HCT116 (cell line): ENCODE measurements around the gene APOB. TPM values are rescaled to one million over a fixed set of nuclear protein-coding genes. Genes with fewer than 3 reads are reported as not detected.

ENCODE experiments used
- ATAC-seq: fragments of 200-7000 bp; cut with Tn5 transposase; 2 replicates; pipeline ENCODE4 v1.9.1; 2020; ENCODE audit warnings: mild to moderate bottlenecking, moderate library complexity
- BruUV-seq: library from RNA; stranded (reverse); fragments of 400-500 nt; replicated peaks from 2 replicates; lab custom pipeline; 2021; lab: Mats Ljungman, UMichigan
- CTCF ChIA-PET: fragments of 300-600 bp; sonication (Branson Sonifier 250); formaldehyde crosslinking; loops from one replicate; lab custom pipeline; 2021; ENCODE audit warnings: antibody characterized with exemption; lab: Charles Lee
- POLR2A ChIA-PET: fragments of 300-600, 350-600 bp; sonication (Branson Sonifier 250); formaldehyde crosslinking; loops from one replicate; lab custom pipeline; 2021; ENCODE audit warnings: antibody characterized with exemption; lab: Charles Lee
- RAD21 ChIA-PET, 2 experiments: fragments of 300-600 bp; sonication (Branson Sonifier 250); formaldehyde crosslinking; loops; one replicate each; lab custom pipeline; 2023; ENCODE audit warnings: low total read pairs in 2 of 2; ENCODE audit not compliant: uncharacterized antibody in 2 of 2, unreplicated experiment in 2 of 2, low non-redundant PET in 1 of 2; lab: Charles Lee
- DNase-seq: peaks from one replicate; pipeline ENCODE4 v3.0.0-alpha.2; 2010; ENCODE audit warnings: low read depth, low spot score
- H2AFZ ChIP-seq: fragments of 200-600 bp; shearing (Covaris generic), sonication (generic); 2 replicates; pipeline ENCODE4 v1.6.1; 2017; ENCODE audit warnings: low read depth, mixed run types, mixed read lengths, antibody characterized with exemption, low read length; ENCODE audit not compliant: poor library complexity, severe bottlenecking
- H3K27ac ChIP-seq: 2 replicates; pipeline ENCODE4 v1.5.1; 2012; ENCODE audit warnings: low read depth, low read length
- H3K27me3 ChIP-seq: fragments of 200-600 bp; sonication (generic); 2 replicates; pipeline ENCODE4 v1.6.1; 2016; ENCODE audit warnings: mixed run types, low read length, mixed read lengths; ENCODE audit not compliant: insufficient read depth
- H3K36me3 ChIP-seq, 2 experiments: fragments of 200-500 bp in 1 of 2; fragments of 200-600 bp in 1 of 2; sonication (Bioruptor generic) in 1 of 2; sonication (generic) in 1 of 2; 2 replicates each; pipeline versions ENCODE4 v1.5.1 to v1.6.1; 2014 to 2016; ENCODE audit warnings: low read length in 2 of 2, inconsistent platforms in 1 of 2, mixed read lengths in 1 of 2, mixed run types in 1 of 2; ENCODE audit not compliant: insufficient read depth in 2 of 2, control insufficient read depth in 1 of 2
- H3K4me1 ChIP-seq, 2 experiments: fragments of 200-600 bp in 1 of 2; sonication (generic) in 1 of 2; 2 replicates each; pipeline versions ENCODE4 v1.5.1 to v1.6.1; 2012 to 2017; ENCODE audit warnings: low read length in 2 of 2, inconsistent platforms in 1 of 2, mild to moderate bottlenecking in 1 of 2, mixed read lengths in 1 of 2, mixed run types in 1 of 2, moderate library complexity in 1 of 2; ENCODE audit not compliant: insufficient read depth in 2 of 2, control insufficient read depth in 1 of 2
- H3K4me2 ChIP-seq: fragments of 200-600 bp; sonication (generic); 2 replicates; pipeline ENCODE4 v1.6.1; 2017; ENCODE audit warnings: mixed run types, low read length, mixed read lengths
- H3K4me3 ChIP-seq, 2 experiments: fragments of 200-600 bp in 1 of 2; sonication (generic) in 1 of 2; replicated peaks in 1 of 2; 2 replicates each; pipeline ENCODE4 v1.5.1; 2011 to 2016; ENCODE audit warnings: low read length in 2 of 2, control low read depth in 1 of 2, low read depth in 1 of 2, mild to moderate bottlenecking in 1 of 2, mixed read lengths in 1 of 2, mixed run types in 1 of 2
- H3K79me2 ChIP-seq: fragments of 200-600 bp; sonication (generic); 2 replicates; pipeline ENCODE4 v1.6.1; 2017; ENCODE audit warnings: mild to moderate bottlenecking, mixed run types, low read length, moderate library complexity, mixed read lengths; ENCODE audit not compliant: insufficient read depth
- H3K9ac ChIP-seq: fragments of 200-600 bp; sonication (generic); 2 replicates; pipeline ENCODE4 v1.6.1; 2016; ENCODE audit warnings: low read length, mixed read lengths
- H3K9me2 ChIP-seq: fragments of 200-600 bp; sonication (generic), shearing (Covaris generic); 2 replicates; pipeline ENCODE4 v1.6.1; 2017; ENCODE audit warnings: mixed run types, mild to moderate bottlenecking, moderate library complexity; ENCODE audit not compliant: insufficient read depth
- H3K9me3 ChIP-seq, 2 experiments: fragments of 200-500 bp in 1 of 2; fragments of 200-600 bp in 1 of 2; sonication (Bioruptor generic) in 1 of 2; sonication (generic) in 1 of 2; 2 replicates each; pipeline ENCODE4 v1.6.1; 2014 to 2017; ENCODE audit warnings: low read length in 2 of 2, mixed read lengths in 2 of 2, inconsistent platforms in 1 of 2, low read depth in 1 of 2, mild to moderate bottlenecking in 1 of 2, mixed run types in 1 of 2, moderate library complexity in 1 of 2; ENCODE audit not compliant: control insufficient read depth in 1 of 2, insufficient read depth in 1 of 2
- H4K20me1 ChIP-seq: fragments of 200-600 bp; sonication (generic), shearing (Covaris generic); 2 replicates; pipeline ENCODE4 v1.6.1; 2017; ENCODE audit warnings: mixed run types, mild to moderate bottlenecking, moderate library complexity; ENCODE audit not compliant: insufficient read depth
- ATF3 ChIP-seq: IDR thresholded peaks from 2 replicates; pipeline ENCODE4 v1.6.1; 2012
- CBX3 ChIP-seq: IDR thresholded peaks from 2 replicates; pipeline ENCODE4 v1.6.1; 2012; ENCODE audit warnings: low read depth
- CEBPB ChIP-seq: IDR thresholded peaks from 2 replicates; pipeline ENCODE4 v1.6.1; 2012; ENCODE audit warnings: low read depth
- CTCF ChIP-seq, 3 experiments: fragments of 200-600 bp in 1 of 3; sonication (generic) in 1 of 3; IDR thresholded peaks in 2 of 3; conservative IDR thresholded peaks in 1 of 3; 2 replicates each; pipeline ENCODE4 v1.5.1; 2012 to 2017; ENCODE audit warnings: low read depth in 2 of 3, low read length in 2 of 3, antibody characterized with exemption in 1 of 3, borderline replicate concordance in 1 of 3, control low read depth in 1 of 3, mild to moderate bottlenecking in 1 of 3, mixed read lengths in 1 of 3, mixed run types in 1 of 3, moderate library complexity in 1 of 3; ENCODE audit not compliant: insufficient read depth in 1 of 3
- EGR1 ChIP-seq: IDR thresholded peaks from 2 replicates; pipeline ENCODE4 v1.6.1; 2012; ENCODE audit warnings: low read depth
- ELF1 ChIP-seq: IDR thresholded peaks from 2 replicates; pipeline ENCODE4 v1.6.1; 2012; ENCODE audit warnings: low read depth, borderline replicate concordance
- EZH2 ChIP-seq: fragments of 200-600 bp; sonication (generic); IDR thresholded peaks from 2 replicates; pipeline ENCODE4 v1.6.1; 2017; ENCODE audit warnings: antibody characterized with exemption, mixed run types
- FOSL1 ChIP-seq: IDR thresholded peaks from 2 replicates; pipeline ENCODE4 v1.6.1; 2012; ENCODE audit warnings: low read depth
- JUND ChIP-seq: IDR thresholded peaks from 2 replicates; pipeline ENCODE4 v1.6.1; 2012
- MAX ChIP-seq: IDR thresholded peaks from 2 replicates; pipeline ENCODE4 v1.6.1; 2012
- RAD21 ChIP-seq: IDR thresholded peaks from 2 replicates; pipeline ENCODE4 v1.6.1; 2012; ENCODE audit warnings: low read depth, mild to moderate bottlenecking
- SIN3A ChIP-seq: IDR thresholded peaks from 2 replicates; pipeline ENCODE4 v1.6.1; 2012; ENCODE audit warnings: low read depth
- SP1 ChIP-seq: IDR thresholded peaks from 2 replicates; pipeline ENCODE4 v1.6.1; 2012; ENCODE audit warnings: low read depth
- SRF ChIP-seq: IDR thresholded peaks from 2 replicates; pipeline ENCODE4 v1.6.1; 2012; ENCODE audit warnings: low read depth
- YY1 ChIP-seq: IDR thresholded peaks from 2 replicates; pipeline ENCODE4 v1.6.1; 2011; ENCODE audit warnings: low read length, low read depth, moderate library complexity, mild to moderate bottlenecking; ENCODE audit not compliant: insufficient replicate concordance; ENCODE audit errors: extremely low read depth
- ZBTB33 ChIP-seq: IDR thresholded peaks from 2 replicates; pipeline ENCODE4 v1.6.1; 2011; ENCODE audit warnings: mild to moderate bottlenecking, low read length, moderate library complexity; ENCODE audit not compliant: insufficient replicate concordance; ENCODE audit errors: extremely low read depth
- ZFX ChIP-seq: fragments of 450-650 bp; IDR thresholded peaks from 2 replicates; pipeline ENCODE4 v1.6.1; 2017
- intact Hi-C: fragments of 100-400 bp; cut with micrococcal nuclease; formaldehyde crosslinking; loops from 2 replicates; pipeline ENCODE4 v1.10.0; 2022
- total RNA-seq: library from RNA; stranded (reverse); gene quantifications from one replicate; pipeline ENCODE4 v1.2.1, GENCODE V29; 2021; ENCODE audit not compliant: unreplicated experiment

APOB gene
- total RNA-seq, 1 experiment from 2014 or later = 1.6 TPM

- Histone ChIP-seq H3K9ac (no peak overlapping the region), H4K20me1 (no peaks in the 10 kb centered on the region), H3K79me2 (no peaks in the 10 kb centered on the region), H3K4me2 (no peak overlapping the region), H3K27ac (no peak overlapping the region), H3K9me3 (no peaks in the 10 kb centered on the region), H3K4me1 (no peaks in the 10 kb centered on the region), H3K4me3 (no peak overlapping the region), H3K9me2 (no peaks in the 10 kb centered on the region), H3K36me3 (no peaks in the 10 kb centered on the region), H3K27me3 (peaks cover 27% of the 10 kb centered on the region), H2AFZ (no peak overlapping the region)
- intact Hi-C loops = no loop called here
- no TSS peak for BruUV-seq
- ChIA-PET RAD21 (no interaction called here), POLR2A (no interaction called here), CTCF (interaction anchor here (1.3 kb wide), 1 partner anchor 377 kb away, joined by 4 read pairs; no protein-coding TSS in a partner anchor)
- DNase-seq = no peak
- TF ChIP-seq FOSL1 (no peak), ELF1 (no peak)
- no peak for ATAC-seq
Observed at GRCh38 chr2:21039080-21039556, 4.8 kb downstream of the APOB start.

GRCh38 chr2:21038403-21039073 lies 5.3 kb downstream of the APOB start:
- ChIA-PET POLR2A (no interaction called here), CTCF (interaction anchor here (1.3 kb wide), 1 partner anchor 377 kb away, joined by 4 read pairs; no protein-coding TSS in a partner anchor), RAD21 (interaction anchor here in 1 of 2 experiments (0.6 kb wide), 1 partner anchor 377 kb away, joined by 3 read pairs; no protein-coding TSS in a partner anchor)
- no peak overlapping the region for H3K4me3 ChIP-seq
- intact Hi-C loops = no loop called here
- H3K9ac ChIP-seq = no peak overlapping the region
- H3K79me2 ChIP-seq = no peaks in the 10 kb centered on the region
- H2AFZ ChIP-seq = no peak overlapping the region
- no peak overlapping the region for H3K4me2 ChIP-seq
- DNase-seq (no peak), ATAC-seq (no peak)
- no peaks in the 10 kb centered on the region for H4K20me1 ChIP-seq
- H3K9me2 ChIP-seq = no peaks in the 10 kb centered on the region
- H3K36me3 ChIP-seq = no peaks in the 10 kb centered on the region
- H3K27ac ChIP-seq = no peak overlapping the region
- H3K4me1 ChIP-seq = no peaks in the 10 kb centered on the region
- no peaks in the 10 kb centered on the region for H3K9me3 ChIP-seq
- no TSS peak for BruUV-seq
- peaks cover 27% of the 10 kb centered on the region for H3K27me3 ChIP-seq
- TF ChIP-seq ELF1 = no peak
- no peak for TF ChIP-seq RAD21
- no peak for TF ChIP-seq SRF
- no peak for TF ChIP-seq SP1
- TF ChIP-seq ZBTB33 = no peak
- no peak for TF ChIP-seq ATF3
- TF ChIP-seq SIN3A = no peak
- TF ChIP-seq EZH2 = no peak
- no peak for TF ChIP-seq EGR1
- TF ChIP-seq ZFX = no peak
- no peak for TF ChIP-seq JUND
- TF ChIP-seq CTCF (IDR thresholded peaks at IDR 0.05 in 2 of 3, conservative IDR thresholded peaks at IDR 0.05 in 1 of 3; ENCODE audit: borderline replicate concordance in 1 of 3, insufficient read depth in 1 of 3, low read depth in 2 of 3, low read length in 2 of 3) = no peak
- TF ChIP-seq CEBPB = no peak
- no peak for TF ChIP-seq CBX3
- no peak for TF ChIP-seq MAX
- TF ChIP-seq YY1 = no peak
